ENCODE data around the gene CCDC85A. TPM values are rescaled to one million over a fixed set of nuclear protein-coding genes. Genes with fewer than 3 reads are reported as not detected.

CCDC85A gene
- total RNA-seq, 1 experiment from 2014 or later, result 1.1 TPM

DNA sequence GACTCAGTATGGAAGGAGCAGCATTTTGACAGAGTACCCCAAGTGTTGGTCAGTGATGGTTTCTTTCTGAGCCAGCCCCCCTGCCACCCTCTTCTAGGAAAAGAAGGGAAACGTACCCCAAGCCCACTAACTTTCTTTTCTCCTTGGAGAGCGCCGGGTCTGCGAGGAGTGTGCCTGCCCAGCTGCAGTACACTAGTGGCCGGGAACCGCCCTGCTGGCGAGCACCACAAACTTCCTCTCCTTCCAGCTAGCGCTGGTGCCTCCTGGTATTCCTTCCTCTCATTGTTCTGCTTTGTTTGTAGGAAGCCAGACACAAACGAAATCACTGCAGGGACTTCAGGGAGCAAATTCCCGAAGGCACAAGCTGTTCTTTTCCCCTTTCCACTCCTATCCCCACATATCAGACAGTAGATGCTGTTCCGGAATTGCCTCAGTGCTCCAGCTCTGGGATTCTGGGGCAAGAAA is 1.8 kb downstream of the CCDC85A start:
- Histone ChIP-seq H3K36me3 (ENCODE audit: low read depth, low read length) (no peaks in the 10 kb centered on the region), H3K4me2 (ENCODE audit: low read length) (peak overlapping the region; percentile 88), H3K9me2 (replicated peaks; ENCODE audit: low read length) (no peaks in the 10 kb centered on the region), H3K4me3 (ENCODE audit: low read length) (peak overlapping the region; percentile 76), H2AFZ (ENCODE audit: low read length) (peak overlapping the region; percentile 76), H3K27me3 (ENCODE audit: low read length) (peaks cover 88% of the 10 kb centered on the region), H3K79me2 (ENCODE audit: low read length) (no peaks in the 10 kb centered on the region), H3K4me1 (ENCODE audit: insufficient read depth, low read length) (no peaks in the 10 kb centered on the region), H3F3A (ENCODE audit: low read length, unreplicated experiment) (no peaks in the 10 kb centered on the region), H3K27ac (ENCODE audit: low read length) (no peak overlapping the region), H4K20me1 (ENCODE audit: low read length) (no peaks in the 10 kb centered on the region), H3K9ac (ENCODE audit: low read length) (no peak overlapping the region), H3K9me3 (ENCODE audit: low read length) (no peaks in the 10 kb centered on the region)
- DNase-seq (peak; percentile 56), ATAC-seq (peak; percentile 37)
- POLR2A ChIA-PET (ENCODE audit: unreplicated experiment), result no interaction called here
- no TSS peak for BruUV-seq (replicated peaks)
- intact Hi-C loops (cut with micrococcal nuclease), result loop anchor here (5.0 to 10.0 kb wide), 3 partner anchors 47 to 839 kb away; no protein-coding TSS in a partner anchor
- CTCF ChIA-PET, result no interaction called here
- TF ChIP-seq EZH2 (IDR thresholded peaks at IDR 0.05; ENCODE audit: low read length, unreplicated experiment), result no peak
- TF ChIP-seq, protein P1, sequence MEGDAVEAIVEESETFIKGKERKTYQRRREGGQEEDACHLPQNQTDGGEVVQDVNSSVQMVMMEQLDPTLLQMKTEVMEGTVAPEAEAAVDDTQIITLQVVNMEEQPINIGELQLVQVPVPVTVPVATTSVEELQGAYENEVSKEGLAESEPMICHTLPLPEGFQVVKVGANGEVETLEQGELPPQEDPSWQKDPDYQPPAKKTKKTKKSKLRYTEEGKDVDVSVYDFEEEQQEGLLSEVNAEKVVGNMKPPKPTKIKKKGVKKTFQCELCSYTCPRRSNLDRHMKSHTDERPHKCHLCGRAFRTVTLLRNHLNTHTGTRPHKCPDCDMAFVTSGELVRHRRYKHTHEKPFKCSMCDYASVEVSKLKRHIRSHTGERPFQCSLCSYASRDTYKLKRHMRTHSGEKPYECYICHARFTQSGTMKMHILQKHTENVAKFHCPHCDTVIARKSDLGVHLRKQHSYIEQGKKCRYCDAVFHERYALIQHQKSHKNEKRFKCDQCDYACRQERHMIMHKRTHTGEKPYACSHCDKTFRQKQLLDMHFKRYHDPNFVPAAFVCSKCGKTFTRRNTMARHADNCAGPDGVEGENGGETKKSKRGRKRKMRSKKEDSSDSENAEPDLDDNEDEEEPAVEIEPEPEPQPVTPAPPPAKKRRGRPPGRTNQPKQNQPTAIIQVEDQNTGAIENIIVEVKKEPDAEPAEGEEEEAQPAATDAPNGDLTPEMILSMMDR (conservative IDR thresholded peaks at IDR 0.05; ENCODE audit: low read depth, low read length), result no peak
- no peak for TF ChIP-seq EZH2phosphoT487 (IDR thresholded peaks at IDR 0.05; ENCODE audit: borderline replicate concordance, low read length)

DNA sequence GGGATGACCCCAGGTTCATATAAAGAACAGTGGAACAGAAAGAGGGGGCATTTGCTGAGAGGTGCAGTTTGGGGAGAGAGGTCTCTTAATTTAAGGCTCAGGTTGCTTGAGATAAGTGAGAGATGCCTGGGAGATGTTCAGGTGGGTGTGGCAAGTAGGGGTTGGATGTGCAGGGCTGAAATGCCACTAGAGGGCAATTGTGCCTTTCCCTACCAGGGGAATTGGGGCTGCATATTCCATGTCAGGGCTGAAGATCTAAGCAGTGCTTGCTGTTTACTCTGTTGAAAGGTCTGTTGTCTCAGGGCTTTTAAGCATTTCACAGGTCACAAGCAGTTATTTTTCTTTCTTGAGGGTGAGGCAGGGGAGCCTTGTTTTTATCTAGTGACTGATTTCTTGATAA is 7.8 kb downstream of the CCDC85A start:
- no peak for TF ChIP-seq EZH2 (IDR thresholded peaks at IDR 0.05; ENCODE audit: low read length, unreplicated experiment)
- TF ChIP-seq, protein P1 (conservative IDR thresholded peaks at IDR 0.05; ENCODE audit: low read depth, low read length), result peak; percentile 81
- Histone ChIP-seq H3F3A (ENCODE audit: low read length, unreplicated experiment) (no peaks in the 10 kb centered on the region), H3K4me3 (ENCODE audit: low read length) (no peak overlapping the region), H3K9ac (ENCODE audit: low read length) (no peak overlapping the region), H3K36me3 (ENCODE audit: low read depth, low read length) (no peaks in the 10 kb centered on the region), H3K4me1 (ENCODE audit: insufficient read depth, low read length) (0 out of 2 replicates have a peak, but pooled peaks cover 7% of the 10 kb centered on the region), H2AFZ (ENCODE audit: low read length) (no peak overlapping the region), H3K27ac (ENCODE audit: low read length) (no peak overlapping the region), H3K27me3 (ENCODE audit: low read length) (peaks cover 82% of the 10 kb centered on the region), H3K79me2 (ENCODE audit: low read length) (no peaks in the 10 kb centered on the region), H3K9me2 (replicated peaks; ENCODE audit: low read length) (no peaks in the 10 kb centered on the region), H4K20me1 (ENCODE audit: low read length) (no peaks in the 10 kb centered on the region), H3K9me3 (ENCODE audit: low read length) (no peaks in the 10 kb centered on the region), H3K4me2 (ENCODE audit: low read length) (no peak overlapping the region)
- BruUV-seq (replicated peaks), result no TSS peak
- ATAC-seq (peak; percentile 95), DNase-seq (peak; percentile 81)
- intact Hi-C loops (cut with micrococcal nuclease), result loop anchor here (2.0 to 10.0 kb wide), 3 partner anchors 96 to 557 kb away; no protein-coding TSS in a partner anchor
- ChIA-PET POLR2A (ENCODE audit: unreplicated experiment) (no interaction called here), CTCF (no interaction called here)

DNA sequence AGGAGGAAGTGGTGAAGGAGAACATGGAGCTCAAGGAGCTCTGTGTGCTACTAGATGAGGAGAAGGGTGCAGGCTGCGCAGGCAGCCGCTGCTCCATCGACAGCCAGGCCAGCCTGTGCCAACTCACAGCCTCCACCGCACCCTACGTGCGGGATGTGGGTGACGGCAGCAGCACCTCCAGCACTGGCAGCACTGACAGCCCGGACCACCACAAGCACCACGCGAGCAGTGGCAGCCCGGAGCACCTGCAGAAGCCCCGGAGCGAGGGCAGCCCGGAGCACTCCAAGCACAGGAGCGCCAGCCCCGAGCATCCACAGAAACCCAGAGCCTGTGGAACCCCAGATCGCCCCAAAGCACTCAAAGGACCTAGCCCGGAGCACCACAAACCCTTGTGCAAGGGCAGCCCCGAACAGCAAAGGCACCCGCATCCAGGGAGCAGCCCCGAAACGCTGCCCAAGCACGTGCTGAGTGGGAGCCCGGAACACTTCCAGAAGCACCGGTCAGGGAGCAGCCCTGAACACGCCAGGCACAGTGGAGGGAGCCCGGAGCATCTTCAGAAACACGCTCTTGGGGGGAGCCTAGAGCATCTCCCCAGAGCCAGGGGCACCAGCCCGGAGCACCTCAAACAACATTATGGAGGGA is 9.0 kb downstream of the CCDC85A start:
- Histone ChIP-seq H3K27ac (ENCODE audit: low read length) (no peak overlapping the region), H3K9ac (ENCODE audit: low read length) (no peak overlapping the region), H3K4me1 (ENCODE audit: insufficient read depth, low read length) (0 out of 2 replicates have a peak, but pooled peaks cover 7% of the 10 kb centered on the region), H3K9me3 (ENCODE audit: low read length) (no peaks in the 10 kb centered on the region), H3K27me3 (ENCODE audit: low read length) (peaks cover 83% of the 10 kb centered on the region), H3K4me3 (ENCODE audit: low read length) (no peak overlapping the region), H3K9me2 (replicated peaks; ENCODE audit: low read length) (no peaks in the 10 kb centered on the region), H3K36me3 (ENCODE audit: low read depth, low read length) (no peaks in the 10 kb centered on the region), H3F3A (ENCODE audit: low read length, unreplicated experiment) (no peaks in the 10 kb centered on the region), H2AFZ (ENCODE audit: low read length) (no peak overlapping the region), H4K20me1 (ENCODE audit: low read length) (no peaks in the 10 kb centered on the region), H3K79me2 (ENCODE audit: low read length) (no peaks in the 10 kb centered on the region), H3K4me2 (ENCODE audit: low read length) (no peak overlapping the region)
- intact Hi-C loops (cut with micrococcal nuclease), result loop anchor here (5.0 to 10.0 kb wide), 2 partner anchors 95 to 332 kb away; no protein-coding TSS in a partner anchor
- ChIA-PET POLR2A (ENCODE audit: unreplicated experiment) (no interaction called here), CTCF (no interaction called here)
- no peak for ATAC-seq
- no TSS peak for BruUV-seq (replicated peaks)
- no peak for DNase-seq
- no peak for TF ChIP-seq EZH2 (IDR thresholded peaks at IDR 0.05; ENCODE audit: low read length, unreplicated experiment)
- no peak for TF ChIP-seq EZH2phosphoT487 (IDR thresholded peaks at IDR 0.05; ENCODE audit: borderline replicate concordance, low read length)
- TF ChIP-seq, protein P1 (conservative IDR thresholded peaks at IDR 0.05; ENCODE audit: low read depth, low read length), result no peak
